Muscle of leg (tissue), 11 donors: ENCODE data around the gene CTDSP2. TPM values are rescaled to one million over a fixed set of nuclear protein-coding genes. Genes with fewer than 3 reads are reported as not detected.
"Not testable (repeated sequence)": the region's sequence is repeated elsewhere in the genome, so short reads cannot be mapped to it uniquely, and the experiment has no call there.

Experiments used
- DNase-seq: peaks from one replicate; pipeline ENCODE4 v3.0.0; 2013
- H3K27ac ChIP-seq: one replicate; pipeline ENCODE4 v1.5.1; 2013; ENCODE audit warnings: mild to moderate bottlenecking, low read length, control low read depth
- H3K27me3 ChIP-seq: one replicate; pipeline ENCODE4 v1.6.1; 2013; ENCODE audit warnings: low read length; ENCODE audit not compliant: control insufficient read depth, insufficient read depth
- H3K36me3 ChIP-seq: one replicate; pipeline ENCODE4 v1.6.1; 2013; ENCODE audit warnings: low read length; ENCODE audit not compliant: control insufficient read depth, insufficient read depth
- H3K4me1 ChIP-seq: one replicate; pipeline ENCODE4 v1.6.1; 2013; ENCODE audit warnings: low read length; ENCODE audit not compliant: control insufficient read depth, insufficient read depth
- H3K4me3 ChIP-seq: one replicate; pipeline ENCODE4 v1.5.1; 2013; ENCODE audit warnings: low read length, control low read depth
- H3K9me3 ChIP-seq: replicated peaks from 2 replicates; pipeline ENCODE4 v1.6.1; 2013; ENCODE audit warnings: low read depth, low read length; ENCODE audit not compliant: control insufficient read depth
- WGBS: methylation state at CpG from one replicate; pipeline ENCODE4 v1.1.5; 2013; ENCODE audit warnings: missing lambda C conversion rate; ENCODE audit not compliant: insufficient coverage; 5-methylcytosine and 5-hydroxymethylcytosine counted together
- polyA plus RNA-seq, 8 donors: library from polyadenylated mRNA; unstranded; fragments of 120-200 nt; gene quantifications; one replicate each; pipeline versions ENCODE4 v1.2.1 to v1.2.3, GENCODE V29; 2013; ENCODE audit warnings: inconsistent platforms in 1 of 8, low replicate concordance in 1 of 8; ENCODE audit not compliant: insufficient read length in 8 of 8, insufficient read depth in 1 of 8
- total RNA-seq: library from RNA; stranded (reverse); fragments of 120-200 nt; gene quantifications from one replicate; pipeline ENCODE4 v1.2.4, GENCODE V29; 2013

CTDSP2 gene
- total and polyA plus RNA-seq, 9 donors: 94.3 to 215 (median 191) TPM

- Histone ChIP-seq H3K27me3 (no peaks in the 10 kb centered on the region), H3K27ac (peak overlapping the region; percentile 94), H3K36me3 (no peaks in the 10 kb centered on the region), H3K9me3 (no peaks in the 10 kb centered on the region), H3K4me3 (no peak overlapping the region), H3K4me1 (peaks cover 39% of the 10 kb centered on the region)
- DNase-seq: peak; percentile 71
- WGBS: 52% methylated on average over 10 of the region's 11 CpGs
These were observed 22.3 kb upstream of the CTDSP2 start for GRCh38 chr12:57868851-57869268.

GRCh38 chr12:57868221-57868620, 21.7 kb upstream of the CTDSP2 start:
- Histone ChIP-seq H3K27ac (peak overlapping the region; percentile 94), H3K4me1 (peaks cover 42% of the 10 kb centered on the region), H3K9me3 (no peaks in the 10 kb centered on the region), H3K4me3 (no peak overlapping the region), H3K27me3 (no peaks in the 10 kb centered on the region), H3K36me3 (no peaks in the 10 kb centered on the region)
- 60% methylated on average over 1 of the region's 3 CpGs for WGBS
- no peak for DNase-seq

DNA sequence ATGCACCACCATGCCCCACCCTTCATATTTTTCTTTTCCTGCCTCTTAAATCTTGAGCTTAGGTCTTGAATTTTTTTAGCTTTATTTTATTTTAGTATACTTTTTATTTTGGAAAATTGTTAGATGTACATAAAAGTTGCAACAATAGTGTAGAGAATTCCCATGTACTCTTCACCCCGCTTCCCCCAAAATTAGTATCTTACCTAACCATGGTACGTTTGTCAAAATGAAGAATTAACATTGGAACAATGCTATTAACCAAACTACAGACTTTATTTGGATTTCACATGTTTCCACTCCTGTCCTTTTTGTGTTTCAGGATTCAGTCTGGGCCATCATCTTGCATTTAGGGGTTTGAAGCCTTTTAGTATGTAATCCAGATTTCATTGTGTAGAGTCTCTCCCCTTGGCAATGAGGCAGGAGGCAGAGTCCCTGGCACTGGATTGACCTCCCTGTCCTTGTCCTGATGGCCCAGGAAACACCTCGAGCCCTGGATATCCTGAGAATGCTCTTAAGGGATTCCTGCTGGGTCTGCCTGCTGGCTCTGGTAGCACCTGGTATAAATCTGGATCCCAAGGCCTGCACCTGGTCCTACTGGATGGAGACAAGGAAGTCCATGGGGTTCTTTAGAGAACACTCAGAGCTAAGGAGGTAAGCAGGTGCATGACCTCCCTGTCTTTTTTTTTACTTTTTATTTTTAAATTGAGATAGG, 19.9 kb upstream of the CTDSP2 start:
- H3K36me3 ChIP-seq: no peaks in the 10 kb centered on the region
- WGBS: 79% methylated on average over 2 of the region's 3 CpGs
- no peaks in the 10 kb centered on the region for H3K9me3 ChIP-seq
- H3K4me3 ChIP-seq: no peak overlapping the region
- no peak for DNase-seq
- H3K27ac ChIP-seq: no peak overlapping the region
- H3K4me1 ChIP-seq: peaks cover 42% of the 10 kb centered on the region
- H3K27me3 ChIP-seq: no peaks in the 10 kb centered on the region

- WGBS: under 1% methylated on average over 60 of the region's 63 CpGs
- H3K9me3 ChIP-seq: no peaks in the 10 kb centered on the region
These were observed 18.7 kb upstream of the CTDSP2 start for GRCh38 chr12:57865084-57865751.

GRCh38 chr12:57864442-57865083, 18.0 kb upstream of the CTDSP2 start:
- H3K27me3 ChIP-seq: no peaks in the 10 kb centered on the region
- peaks cover 32% of the 10 kb centered on the region for H3K4me1 ChIP-seq
- peak; percentile 67 for DNase-seq
- no peaks in the 10 kb centered on the region for H3K9me3 ChIP-seq
- H3K4me3 ChIP-seq: peak overlapping the region; percentile 47
- peak overlapping the region; percentile 88 for H3K27ac ChIP-seq
- H3K36me3 ChIP-seq: no peaks in the 10 kb centered on the region
- 0% methylated on average over 1 of the region's 8 CpGs for WGBS

More at GRCh38 chr12:57865084-57865751, 18.7 kb upstream of the CTDSP2 start:
- no peaks in the 10 kb centered on the region for H3K36me3 ChIP-seq
- peaks cover 39% of the 10 kb centered on the region for H3K4me1 ChIP-seq
- DNase-seq: peak; percentile 87
- peak overlapping the region; percentile 47 for H3K4me3 ChIP-seq
- H3K27ac ChIP-seq: peak overlapping the region; percentile 88
- no peaks in the 10 kb centered on the region for H3K27me3 ChIP-seq

GRCh38 chr12:57863676-57864075, 17.1 kb upstream of the CTDSP2 start:
- Histone ChIP-seq H3K4me3 (no peak overlapping the region), H3K9me3 (no peaks in the 10 kb centered on the region), H3K4me1 (peaks cover 23% of the 10 kb centered on the region), H3K36me3 (no peaks in the 10 kb centered on the region), H3K27me3 (no peaks in the 10 kb centered on the region), H3K27ac (no peak overlapping the region)
- no CpG with 5 or more reads among the region's 1 CpG for WGBS
- DNase-seq: no peak

- Histone ChIP-seq H3K9me3 (no peaks in the 10 kb centered on the region), H3K4me3 (no peak overlapping the region), H3K27me3 (no peaks in the 10 kb centered on the region), H3K36me3 (no peaks in the 10 kb centered on the region), H3K27ac (no peak overlapping the region), H3K4me1 (peaks cover 18% of the 10 kb centered on the region)
- no peak for DNase-seq
- 100% methylated on average over 2 of the region's 4 CpGs for WGBS
These were observed 15.4 kb upstream of the CTDSP2 start for GRCh38 chr12:57861967-57862366.

DNA sequence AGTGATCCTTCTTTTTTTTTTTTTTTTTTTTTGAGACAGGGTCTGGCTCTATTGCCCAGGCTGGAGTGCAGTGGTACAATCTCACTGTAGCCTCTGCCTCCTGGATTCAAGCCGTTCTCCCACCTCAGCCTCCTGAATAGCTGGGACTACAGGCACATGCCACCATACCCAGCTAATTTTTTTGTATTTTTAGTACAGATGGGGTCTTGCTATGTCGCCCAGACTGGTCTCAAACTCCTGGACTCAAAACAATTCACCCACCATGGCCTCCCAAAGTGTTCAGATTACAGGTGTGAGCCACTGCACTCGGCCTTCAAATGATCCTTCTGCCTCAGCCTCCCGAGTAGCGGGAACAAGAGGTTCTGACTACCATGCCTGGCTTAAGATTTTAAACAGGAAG, 14.4 kb upstream of the CTDSP2 start:
- not testable (repeated sequence) for H3K9me3 ChIP-seq, DNase-seq, H3K36me3 ChIP-seq, H3K27ac ChIP-seq, H3K27me3 ChIP-seq, H3K4me3 ChIP-seq
- peaks cover 18% of the 10 kb centered on the region for H3K4me1 ChIP-seq
- 100% methylated on average over 1 of the region's 5 CpGs for WGBS

- Histone ChIP-seq H3K36me3 (no peaks in the 10 kb centered on the region), H3K4me3 (no peak overlapping the region), H3K9me3 (no peaks in the 10 kb centered on the region), H3K4me1 (peaks cover 6% of the 10 kb centered on the region), H3K27me3 (no peaks in the 10 kb centered on the region), H3K27ac (no peak overlapping the region)
- no CpG with 5 or more reads among the region's 5 CpGs for WGBS
- DNase-seq: no peak
These were observed 12.6 kb upstream of the CTDSP2 start for GRCh38 chr12:57859121-57859520.

DNA sequence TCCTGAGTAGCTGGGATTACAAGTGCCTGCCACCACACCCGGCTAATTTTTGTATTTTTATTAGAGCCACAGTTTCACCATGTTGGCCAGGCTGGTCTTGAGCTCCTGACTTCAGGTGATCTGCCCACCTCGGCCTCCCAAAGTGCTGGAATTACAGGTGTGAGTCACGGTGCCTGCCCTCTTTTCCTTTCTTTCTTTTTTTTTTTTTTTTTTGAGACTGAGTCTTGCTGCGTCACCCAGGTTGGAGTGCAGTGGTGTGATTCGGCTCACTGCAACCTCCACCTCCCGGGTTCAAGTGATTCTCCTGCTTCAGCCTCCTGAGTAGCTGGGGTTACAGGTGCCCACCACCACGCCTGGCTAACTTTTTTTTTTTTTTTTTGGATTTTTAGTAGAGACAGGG, 11.6 kb upstream of the CTDSP2 start:
- H3K4me3 ChIP-seq, H3K27ac ChIP-seq, H3K4me1 ChIP-seq, H3K9me3 ChIP-seq, H3K36me3 ChIP-seq, DNase-seq, H3K27me3 ChIP-seq: not testable (repeated sequence)
- WGBS: 83% methylated on average over 1 of the region's 7 CpGs
